Mesenchymal stem cell (in vitro differentiated cells and primary cell): Measurements from ENCODE around the gene PRSS22.

ENCODE experiments used
- DNase-seq: peaks from one replicate; pipeline ENCODE4 v3.0.0-alpha.2; 2013
- H2AFZ ChIP-seq: one replicate; pipeline ENCODE4 v1.6.1; 2013; ENCODE audit warnings: low read depth, mild to moderate bottlenecking, control low read depth, inconsistent platforms, low read length, moderate library complexity
- H2AK5ac ChIP-seq: 2 replicates; pipeline ENCODE4 v1.6.1; 2013; ENCODE audit warnings: low read length, moderate library complexity, mild to moderate bottlenecking, inconsistent platforms; ENCODE audit not compliant: severe bottlenecking
- H2BK120ac ChIP-seq: one replicate; pipeline ENCODE4 v1.6.1; 2013; ENCODE audit warnings: low read depth, mild to moderate bottlenecking, inconsistent platforms, low read length, moderate library complexity
- H2BK12ac ChIP-seq, 2 experiments: one replicate each; pipeline ENCODE4 v1.6.1; 2013; ENCODE audit warnings: inconsistent platforms in 2 of 2, low read length in 2 of 2, mild to moderate bottlenecking in 2 of 2, moderate library complexity in 2 of 2, control low read depth in 1 of 2
- H2BK15ac ChIP-seq: one replicate; pipeline ENCODE4 v1.6.1; 2013; ENCODE audit warnings: mild to moderate bottlenecking, low read depth, inconsistent platforms; ENCODE audit not compliant: poor library complexity, severe bottlenecking
- H2BK5ac ChIP-seq: 2 replicates; pipeline ENCODE4 v1.6.1; 2013; ENCODE audit warnings: low read depth, mild to moderate bottlenecking, low read length, control low read depth, inconsistent platforms; ENCODE audit not compliant: poor library complexity, severe bottlenecking
- H3K14ac ChIP-seq, 2 experiments: one replicate each; pipeline ENCODE4 v1.6.1; 2013; ENCODE audit warnings: inconsistent platforms in 2 of 2, low read length in 2 of 2, control low read depth in 1 of 2, mild to moderate bottlenecking in 1 of 2, moderate library complexity in 1 of 2
- H3K18ac ChIP-seq, 2 experiments: one replicate each; pipeline ENCODE4 v1.6.1; 2013; ENCODE audit warnings: inconsistent platforms in 2 of 2, low read length in 2 of 2, control low read depth in 1 of 2, low read depth in 1 of 2, mild to moderate bottlenecking in 1 of 2
- H3K23ac ChIP-seq, 2 experiments: one replicate each; pipeline ENCODE4 v1.6.1; 2013; ENCODE audit warnings: inconsistent platforms in 2 of 2, low read length in 2 of 2, mild to moderate bottlenecking in 2 of 2, moderate library complexity in 2 of 2, control low read depth in 1 of 2
- H3K27ac ChIP-seq: 2 replicates; pipeline ENCODE4 v1.5.1; 2013; ENCODE audit warnings: mild to moderate bottlenecking, moderate library complexity, low read length, control low read depth, inconsistent platforms; ENCODE audit not compliant: poor library complexity, severe bottlenecking
- H3K27me3 ChIP-seq, 2 experiments: 2 replicates each; pipeline versions ENCODE4 v1.6.1 to v1.7.0; 2013; ENCODE audit warnings: low read length in 2 of 2, mild to moderate bottlenecking in 2 of 2, moderate library complexity in 2 of 2, control low read depth in 1 of 2, inconsistent platforms in 1 of 2; ENCODE audit not compliant: control insufficient read depth in 1 of 2, insufficient read depth in 1 of 2
- H3K36me3 ChIP-seq, 2 experiments: 2 replicates each; pipeline versions ENCODE4 v1.6.1 to v1.7.0; 2013; ENCODE audit warnings: low read length in 2 of 2, control low read depth in 1 of 2, inconsistent platforms in 1 of 2, low read depth in 1 of 2, mild to moderate bottlenecking in 1 of 2; ENCODE audit not compliant: insufficient read depth in 2 of 2, control insufficient read depth in 1 of 2
- H3K4ac ChIP-seq, 2 experiments: one replicate each; pipeline ENCODE4 v1.6.1; 2013; ENCODE audit warnings: inconsistent platforms in 2 of 2, low read length in 2 of 2, mild to moderate bottlenecking in 2 of 2, moderate library complexity in 2 of 2, control low read depth in 1 of 2, low read depth in 1 of 2
- H3K4me1 ChIP-seq: 2 replicates; pipeline ENCODE4 v1.6.1; 2013; ENCODE audit warnings: low read depth, low read length, control low read depth; ENCODE audit not compliant: control insufficient read depth, insufficient read depth
- H3K4me2 ChIP-seq: 2 replicates; pipeline ENCODE4 v1.6.1; 2013; ENCODE audit warnings: low read length, mild to moderate bottlenecking, inconsistent platforms; ENCODE audit not compliant: poor library complexity, severe bottlenecking
- H3K4me3 ChIP-seq, 2 experiments: 2 replicates each; pipeline versions ENCODE4 v1.5.1 to v1.7.0; 2013; ENCODE audit warnings: low read length in 2 of 2, mild to moderate bottlenecking in 2 of 2, control low read depth in 1 of 2, low read depth in 1 of 2; ENCODE audit not compliant: insufficient read depth in 1 of 2
- H3K79me1 ChIP-seq: replicated peaks from 2 replicates; pipeline ENCODE4 v1.6.1; 2013; ENCODE audit warnings: mild to moderate bottlenecking, control low read depth, low read length, inconsistent platforms; ENCODE audit not compliant: poor library complexity, severe bottlenecking
- H3K9ac ChIP-seq: 2 replicates; pipeline ENCODE4 v1.7.0; 2013; ENCODE audit warnings: mild to moderate bottlenecking, low read length, moderate library complexity
- H3K9me3 ChIP-seq: 2 replicates; pipeline ENCODE4 v1.7.0; 2013; ENCODE audit warnings: mild to moderate bottlenecking, low read length; ENCODE audit not compliant: control insufficient read depth
- H4K8ac ChIP-seq: one replicate; pipeline ENCODE4 v1.6.1; 2013; ENCODE audit warnings: inconsistent platforms, mild to moderate bottlenecking, low read length, moderate library complexity
- H4K91ac ChIP-seq: one replicate; pipeline ENCODE4 v1.6.1; 2013; ENCODE audit warnings: mild to moderate bottlenecking, low read length, inconsistent platforms
- WGBS: methylation state at CpG from one replicate; pipeline ENCODE4 v1.1.7; 2013; ENCODE audit warnings: mixed read lengths; 5-methylcytosine and 5-hydroxymethylcytosine counted together

PRSS22 gene

DNA sequence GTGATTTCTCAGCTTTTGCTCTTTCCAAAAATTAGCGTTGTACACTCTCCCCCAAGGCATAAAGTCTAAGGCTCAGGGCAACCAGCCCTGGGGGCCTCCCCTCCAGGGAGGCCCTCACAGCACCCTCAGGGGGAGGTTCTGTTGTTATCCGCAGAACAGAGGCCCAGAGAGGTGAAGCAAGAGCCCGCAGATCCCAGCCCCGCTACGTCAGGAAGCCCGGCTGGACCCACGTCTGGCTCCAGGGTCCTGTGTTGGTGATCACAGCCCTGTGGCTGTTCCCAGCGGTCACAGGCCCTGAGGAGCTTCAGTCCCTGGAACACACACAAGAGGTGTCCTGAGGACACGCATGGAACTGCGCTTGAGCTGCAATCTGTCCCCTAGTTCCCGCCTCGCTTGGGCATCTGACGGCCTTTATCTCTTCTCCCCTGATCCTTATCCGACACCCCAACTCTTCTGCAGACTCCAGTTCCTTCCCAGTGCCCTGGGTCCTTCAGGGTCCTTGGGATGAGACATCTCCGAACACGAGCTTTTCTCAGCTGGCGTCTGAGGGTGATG lies 29.0 kb downstream of the PRSS22 start:
- no peak overlapping the region for H2BK12ac ChIP-seq
- WGBS, result 90% methylated on average over 17 of the region's 17 CpGs
- H2AK5ac ChIP-seq, result no peak overlapping the region
- no peak overlapping the region for H2AFZ ChIP-seq
- no peak overlapping the region for H3K4me2 ChIP-seq
- H3K27ac ChIP-seq, result no peak overlapping the region
- H3K79me1 ChIP-seq, result no peaks in the 10 kb centered on the region
- H3K4me1 ChIP-seq, result no peaks in the 10 kb centered on the region
- H3K4ac ChIP-seq, result no peak overlapping the region
- no peak overlapping the region for H3K18ac ChIP-seq
- H3K9ac ChIP-seq, result no peak overlapping the region
- no peak overlapping the region for H2BK5ac ChIP-seq
- H4K91ac ChIP-seq, result peak overlapping the region; percentile 20
- DNase-seq, result no peak
- peaks cover 8 to 82% of the 10 kb centered on the region in 2 experiments for H3K27me3 ChIP-seq
- no peak overlapping the region for H2BK15ac ChIP-seq
- H3K36me3 ChIP-seq, result no peaks in the 10 kb centered on the region
- H3K14ac ChIP-seq, result no peak overlapping the region
- no peak overlapping the region for H4K8ac ChIP-seq
- H3K9me3 ChIP-seq, result no peaks in the 10 kb centered on the region
- no peak overlapping the region for H3K23ac ChIP-seq
- no peak overlapping the region for H3K4me3 ChIP-seq
- no peak overlapping the region for H2BK120ac ChIP-seq

DNA sequence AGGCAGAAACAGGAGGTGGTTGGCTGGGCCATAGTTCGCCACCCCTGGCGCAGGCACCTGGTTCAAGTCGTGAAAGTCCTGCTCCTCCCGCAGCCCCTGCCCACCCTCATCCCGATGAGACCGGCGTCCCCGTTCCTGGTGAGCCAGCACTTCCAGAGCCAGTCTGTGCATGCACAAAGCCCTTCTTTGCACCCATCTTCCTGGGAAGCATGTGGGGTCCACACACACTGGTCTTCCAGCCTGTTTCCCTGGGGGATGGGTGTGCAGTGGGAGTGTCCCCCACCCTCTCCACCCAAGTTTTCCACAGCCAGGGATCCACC lies 29.5 kb downstream of the PRSS22 start:
- H2BK5ac ChIP-seq, result no peak overlapping the region
- H3K9me3 ChIP-seq, result no peaks in the 10 kb centered on the region
- peaks cover 8 to 82% of the 10 kb centered on the region in 2 experiments for H3K27me3 ChIP-seq
- no peaks in the 10 kb centered on the region for H3K36me3 ChIP-seq
- no peak overlapping the region for H2BK120ac ChIP-seq
- no peak overlapping the region for H4K8ac ChIP-seq
- no peak for DNase-seq
- H3K79me1 ChIP-seq, result no peaks in the 10 kb centered on the region
- no peak overlapping the region for H2BK15ac ChIP-seq
- no peak overlapping the region for H3K23ac ChIP-seq
- no peak overlapping the region for H4K91ac ChIP-seq
- H3K4me1 ChIP-seq, result no peaks in the 10 kb centered on the region
- H2AFZ ChIP-seq, result no peak overlapping the region
- H3K27ac ChIP-seq, result no peak overlapping the region
- no peak overlapping the region for H3K18ac ChIP-seq
- H3K4ac ChIP-seq, result no peak overlapping the region
- H3K4me3 ChIP-seq, result no peak overlapping the region
- no peak overlapping the region for H2AK5ac ChIP-seq
- no peak overlapping the region for H2BK12ac ChIP-seq
- H3K14ac ChIP-seq, result no peak overlapping the region
- no peak overlapping the region for H3K4me2 ChIP-seq
- no peak overlapping the region for H3K9ac ChIP-seq
- 91% methylated on average over 6 of the region's 8 CpGs for WGBS

DNA sequence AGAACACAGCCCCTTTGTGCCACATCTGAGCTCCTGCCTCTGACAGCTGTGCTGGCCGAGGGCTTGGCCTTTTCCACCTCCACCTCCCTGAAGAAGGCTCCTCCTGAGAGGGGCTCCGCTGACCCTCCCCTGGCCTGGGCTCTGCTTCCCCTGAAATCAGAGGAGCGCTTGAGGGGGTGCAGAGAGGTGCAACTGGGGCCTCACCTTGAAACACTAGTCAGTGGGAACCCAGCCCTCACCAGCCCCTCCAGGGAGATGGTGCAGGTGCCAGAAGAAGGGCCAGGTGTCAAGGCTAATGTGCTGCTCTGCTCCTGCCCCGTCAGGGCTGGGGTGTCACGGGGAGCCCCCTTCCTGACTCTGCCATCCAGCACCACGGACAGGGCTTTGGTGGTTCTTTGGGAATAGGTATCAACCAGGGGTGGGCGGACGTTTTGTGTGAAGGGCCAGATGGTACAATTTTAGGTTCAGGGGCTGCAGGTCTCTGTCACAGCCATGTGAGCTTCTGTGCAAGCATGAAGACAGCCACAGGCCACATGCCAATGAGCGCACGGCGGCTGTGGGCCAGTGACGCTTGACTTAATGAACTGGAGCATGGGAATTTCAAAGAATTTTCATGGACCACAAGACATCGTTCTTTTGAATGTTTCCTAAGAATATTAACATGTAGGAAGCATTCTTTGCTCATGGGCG lies 30.0 kb downstream of the PRSS22 start:
- Histone ChIP-seq H3K9ac (no peak overlapping the region), H3K4me1 (no peaks in the 10 kb centered on the region), H3K27ac (no peak overlapping the region), H4K91ac (no peak overlapping the region), H2AFZ (no peak overlapping the region), H3K4ac (no peak overlapping the region), H3K9me3 (no peaks in the 10 kb centered on the region), H2BK5ac (no peak overlapping the region), H2AK5ac (no peak overlapping the region), H3K4me3 (no peak overlapping the region), H3K4me2 (no peak overlapping the region), H3K27me3 (peaks cover 8 to 86% of the 10 kb centered on the region in 2 experiments), H2BK120ac (no peak overlapping the region), H3K18ac (no peak overlapping the region), H3K79me1 (no peaks in the 10 kb centered on the region), H2BK15ac (no peak overlapping the region), H3K14ac (no peak overlapping the region), H3K36me3 (no peaks in the 10 kb centered on the region), H2BK12ac (no peak overlapping the region), H4K8ac (no peak overlapping the region), H3K23ac (no peak overlapping the region)
- no peak for DNase-seq
- WGBS, result 83% methylated on average over 14 of the region's 14 CpGs

DNA sequence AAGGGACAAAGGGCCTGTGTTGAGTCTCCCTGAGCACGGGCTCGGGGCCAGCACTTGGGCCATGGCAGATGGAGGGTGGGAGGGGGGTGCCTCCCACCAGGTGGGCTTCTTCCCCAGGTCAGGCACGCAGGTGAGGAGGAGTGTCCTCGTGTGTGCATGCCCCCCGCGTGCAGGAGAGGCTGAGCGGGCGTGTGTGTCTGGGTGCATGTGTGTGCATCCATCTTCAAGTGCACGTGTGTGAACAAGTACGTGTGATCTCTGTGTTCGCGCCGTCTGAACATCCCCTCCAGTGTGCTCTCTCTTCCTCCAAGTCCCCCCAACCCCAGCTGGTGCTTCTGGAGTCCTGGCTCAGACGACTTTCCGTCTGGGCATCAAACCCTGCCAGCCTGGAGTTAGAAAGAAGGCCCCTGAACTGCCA lies 30.6 kb downstream of the PRSS22 start:
- Histone ChIP-seq H2BK15ac (no peak overlapping the region), H3K27me3 (peaks cover 8 to 86% of the 10 kb centered on the region in 2 experiments), H2AFZ (no peak overlapping the region), H3K4me3 (no peak overlapping the region), H2BK12ac (no peak overlapping the region), H3K4ac (no peak overlapping the region), H3K36me3 (no peaks in the 10 kb centered on the region), H3K4me1 (no peaks in the 10 kb centered on the region), H3K4me2 (no peak overlapping the region), H4K8ac (no peak overlapping the region), H3K27ac (no peak overlapping the region), H2BK120ac (no peak overlapping the region), H3K9me3 (no peaks in the 10 kb centered on the region), H2BK5ac (no peak overlapping the region), H3K79me1 (no peaks in the 10 kb centered on the region), H4K91ac (no peak overlapping the region), H3K14ac (no peak overlapping the region), H3K23ac (no peak overlapping the region), H3K18ac (no peak overlapping the region), H2AK5ac (no peak overlapping the region), H3K9ac (no peak overlapping the region)
- 84% methylated on average over 15 of the region's 15 CpGs for WGBS
- DNase-seq, result no peak
